Measurements from ENCODE around the gene PCGF1. TPM values are rescaled to one million over a fixed set of nuclear protein-coding genes. Genes with fewer than 3 reads are reported as not detected.

Gene PCGF1
- total RNA-seq, 1 experiment from 2014 or later = 28.1 TPM

DNA sequence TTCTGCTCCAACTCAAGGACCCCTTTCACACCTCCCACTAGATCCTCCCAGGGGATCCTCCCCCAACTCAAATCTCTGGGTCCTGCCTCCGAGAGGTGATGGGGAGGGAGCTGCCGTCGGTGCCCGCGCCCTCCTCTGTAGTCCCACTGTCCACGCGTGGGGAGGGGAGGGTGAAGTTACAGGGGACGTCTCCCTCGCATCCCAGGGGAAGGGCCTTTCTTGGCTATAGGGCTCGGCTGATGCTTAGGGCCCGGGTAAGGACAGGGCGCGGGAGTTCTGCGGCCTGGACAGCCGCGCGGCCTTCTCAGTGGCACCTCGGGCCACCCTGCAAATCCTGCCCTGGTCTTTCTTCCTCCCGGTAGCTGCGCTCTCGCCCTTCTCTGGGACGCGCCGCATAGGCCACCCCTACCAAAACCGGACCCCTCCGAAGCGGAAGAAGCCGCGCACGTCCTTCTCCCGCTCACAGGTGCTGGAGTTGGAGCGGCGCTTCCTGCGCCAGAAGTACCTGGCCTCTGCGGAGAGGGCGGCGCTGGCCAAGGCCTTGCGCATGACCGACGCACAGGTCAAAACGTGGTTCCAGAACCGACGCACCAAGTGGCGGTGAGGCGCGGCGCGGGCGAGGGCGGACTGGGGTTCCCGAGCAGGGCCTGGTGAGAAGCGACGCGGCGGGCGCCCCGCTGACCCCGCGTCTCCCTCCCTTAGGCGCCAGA, 7.9 kb upstream of the PCGF1 start:
- Mint-ChIP-seq H3K4me1 (peaks cover 12 to 14% of the 10 kb centered on the region in 2 experiments), H3K4me3 (peak overlapping the region; percentile 51 to 78), H3K9me3 (peaks cover 13 to 17% of the 10 kb centered on the region in 2 experiments), H3K27me3 (ENCODE audit: low read depth) (peaks cover 98% of the 10 kb centered on the region), H3K27ac (no peak overlapping the region), H3K36me3 (ENCODE audit: insufficient read depth in 1 of 3, low read depth in 3 of 3) (peaks cover 5 to 8% (median 6%) of the 10 kb centered on the region in 3 experiments; a peak in 6 of 7 replicates)
- H3K4me1 ChIP-seq (ENCODE audit: insufficient read depth, low read length) = no peaks in the 10 kb centered on the region
- H3K4ac ChIP-seq (ENCODE audit: low read depth, low read length) = no peak overlapping the region
- H2AFZ ChIP-seq (ENCODE audit: low read length) = no peak overlapping the region
- H2BK20ac ChIP-seq (ENCODE audit: low read depth, low read length, poor library complexity, severe bottlenecking) = no peak overlapping the region
- no peak overlapping the region for H3T11ph ChIP-seq (ENCODE audit: low read length)
- H4K5ac ChIP-seq (ENCODE audit: insufficient read length, low read depth, low read length) = no peak overlapping the region
- H4K20me1 ChIP-seq (ENCODE audit: control insufficient read depth, insufficient read depth, insufficient read length) = no peaks in the 10 kb centered on the region
- no peak overlapping the region for H3K23ac ChIP-seq (ENCODE audit: insufficient read length, low read depth, low read length)
- no CpG with 5 or more reads among the region's 60 CpGs for WGBS (ENCODE audit: extremely low coverage, insufficient read length, low lambda C conversion rate)
- H3K9ac ChIP-seq (ENCODE audit: extremely low read depth, insufficient read length, low read length) = no peak overlapping the region
- no peak overlapping the region for H2AK5ac ChIP-seq (ENCODE audit: insufficient read length, low read length)
- H3K4me2 ChIP-seq (ENCODE audit: insufficient read depth, insufficient read length, low read length) = peak overlapping the region; percentile 49
- no peak overlapping the region for H3K14ac ChIP-seq (ENCODE audit: insufficient read depth, low read length)
- no peak overlapping the region for H2BK120ac ChIP-seq (ENCODE audit: low read depth, low read length, poor library complexity, severe bottlenecking)
- no peak overlapping the region for H2BK15ac ChIP-seq (ENCODE audit: low read depth, low read length)
- no peak overlapping the region for H3K18ac ChIP-seq (ENCODE audit: insufficient read length, low read depth, low read length)
- peaks cover 19% of the 10 kb centered on the region for H3K23me2 ChIP-seq (ENCODE audit: insufficient read length, low read depth, low read length, poor library complexity, severe bottlenecking)
- H3K27me3 ChIP-seq (ENCODE audit: insufficient read depth, low read length) = peaks cover 86% of the 10 kb centered on the region
- TF ChIP-seq, protein P1, sequence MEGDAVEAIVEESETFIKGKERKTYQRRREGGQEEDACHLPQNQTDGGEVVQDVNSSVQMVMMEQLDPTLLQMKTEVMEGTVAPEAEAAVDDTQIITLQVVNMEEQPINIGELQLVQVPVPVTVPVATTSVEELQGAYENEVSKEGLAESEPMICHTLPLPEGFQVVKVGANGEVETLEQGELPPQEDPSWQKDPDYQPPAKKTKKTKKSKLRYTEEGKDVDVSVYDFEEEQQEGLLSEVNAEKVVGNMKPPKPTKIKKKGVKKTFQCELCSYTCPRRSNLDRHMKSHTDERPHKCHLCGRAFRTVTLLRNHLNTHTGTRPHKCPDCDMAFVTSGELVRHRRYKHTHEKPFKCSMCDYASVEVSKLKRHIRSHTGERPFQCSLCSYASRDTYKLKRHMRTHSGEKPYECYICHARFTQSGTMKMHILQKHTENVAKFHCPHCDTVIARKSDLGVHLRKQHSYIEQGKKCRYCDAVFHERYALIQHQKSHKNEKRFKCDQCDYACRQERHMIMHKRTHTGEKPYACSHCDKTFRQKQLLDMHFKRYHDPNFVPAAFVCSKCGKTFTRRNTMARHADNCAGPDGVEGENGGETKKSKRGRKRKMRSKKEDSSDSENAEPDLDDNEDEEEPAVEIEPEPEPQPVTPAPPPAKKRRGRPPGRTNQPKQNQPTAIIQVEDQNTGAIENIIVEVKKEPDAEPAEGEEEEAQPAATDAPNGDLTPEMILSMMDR (conservative IDR thresholded peaks at IDR 0.05) = no peak
- H2BK12ac ChIP-seq (ENCODE audit: insufficient read length, low read depth, low read length) = no peak overlapping the region
- H3K79me1 ChIP-seq (ENCODE audit: insufficient read depth, low read depth, low read length, poor library complexity, severe bottlenecking) = no peaks in the 10 kb centered on the region
- no peaks in the 10 kb centered on the region for H3K79me2 ChIP-seq (ENCODE audit: insufficient read depth, low read length)
- H4K8ac ChIP-seq (replicated peaks; ENCODE audit: insufficient read length, low read depth, low read length) = no peak overlapping the region
- peak; percentile 78 for DNase-seq
- H2BK5ac ChIP-seq (ENCODE audit: insufficient read length, low read length) = no peak overlapping the region
- no peaks in the 10 kb centered on the region for H3K9me3 ChIP-seq (ENCODE audit: control insufficient read depth, low read depth, low read length)
- H3K56ac ChIP-seq (ENCODE audit: insufficient read length, low read depth, low read length) = no peak overlapping the region
- no peak overlapping the region for H3K27ac ChIP-seq (ENCODE audit: insufficient read length, low read depth, low read length)
- no peak overlapping the region for H4K91ac ChIP-seq (ENCODE audit: insufficient read length, low read depth, low read length)

Data from H9 (cell line).